Skin epidermis (tissue), 12 donors: ENCODE results near the gene PDE4B.
"Not testable (repeated sequence)": the region's sequence is repeated elsewhere in the genome, so short reads cannot be mapped to it uniquely, and the experiment has no call there.

Experiments
- H3K27ac ChIP-seq, 21 experiments: fragments of 200-600 bp; sonication (generic) in 11 of 21; one replicate each; pipeline ENCODE4 v1.5.0; 2020; ENCODE audit warnings: mild to moderate bottlenecking in 3 of 21, inconsistent platforms in 2 of 21, moderate library complexity in 2 of 21
- H3K4me3 ChIP-seq, 7 experiments: fragments of 200-600 bp; sonication (generic) in 2 of 7; one replicate each; pipeline ENCODE4 v1.5.0; 2020; ENCODE audit warnings: inconsistent platforms in 2 of 7, mild to moderate bottlenecking in 2 of 7, moderate library complexity in 1 of 7

The PDE4B gene

GRCh38 chr1:65872301-65872700 is 79.6 kb downstream of the PDE4B start:
- Histone ChIP-seq H3K27ac (no peak overlapping the region), H3K4me3 (no peak overlapping the region)

- not testable (repeated sequence) for H3K4me3 ChIP-seq
Measured at GRCh38 chr1:65878342-65878741, 85.6 kb downstream of the PDE4B start.

DNA sequence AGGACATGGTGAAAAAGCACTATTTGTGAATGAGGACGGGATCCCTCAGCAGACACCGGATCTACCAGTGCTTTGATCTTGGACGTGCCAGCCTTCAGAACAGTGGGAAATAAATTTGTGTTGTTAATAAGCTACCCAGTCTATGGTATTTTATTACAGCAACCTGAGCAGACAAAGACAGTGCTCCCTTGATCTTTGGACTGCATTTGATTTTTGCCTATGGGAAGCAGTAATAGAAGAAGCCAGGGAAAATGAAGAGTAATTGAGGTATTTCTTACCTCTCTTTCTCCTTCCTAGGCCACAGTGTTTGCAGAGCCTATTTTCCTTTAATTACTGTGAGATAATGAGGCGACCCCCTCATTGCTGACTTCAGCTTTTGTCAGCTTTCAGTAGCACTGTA is 87.9 kb downstream of the PDE4B start:
- H3K4me3 ChIP-seq, result no peak overlapping the region
- H3K27ac ChIP-seq, result no peak overlapping the region

More at GRCh38 chr1:65878342-65878741, 85.6 kb downstream of the PDE4B start:
- H3K27ac ChIP-seq, result not testable (repeated sequence)

GRCh38 chr1:65881067-65881594 is 88.4 kb downstream of the PDE4B start:
- Histone ChIP-seq H3K4me3 (no peak overlapping the region), H3K27ac (no peak overlapping the region)

GRCh38 chr1:65882076-65882475 is 89.4 kb downstream of the PDE4B start:
- no peak overlapping the region for H3K27ac ChIP-seq
- H3K4me3 ChIP-seq, result no peak overlapping the region

DNA sequence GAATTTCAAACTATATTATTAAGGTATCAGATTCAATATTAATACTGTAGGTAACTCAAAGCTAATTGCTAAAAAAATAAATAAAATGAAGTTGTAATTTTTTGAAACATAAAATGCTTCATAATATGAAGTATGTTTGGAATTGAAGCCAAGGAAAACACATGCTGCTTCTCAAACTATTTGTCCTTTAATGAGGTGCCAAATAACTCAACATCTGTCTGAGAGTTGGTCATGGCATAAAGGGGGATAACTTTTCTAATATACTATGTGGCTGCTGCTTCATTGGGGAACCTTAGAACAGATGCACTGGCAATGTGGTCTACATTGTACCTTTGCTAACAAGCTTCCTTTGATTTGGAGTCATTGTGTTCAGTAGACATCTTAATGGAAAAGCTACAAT is 96.7 kb downstream of the PDE4B start:
- H3K27ac ChIP-seq, result no peak overlapping the region

DNA sequence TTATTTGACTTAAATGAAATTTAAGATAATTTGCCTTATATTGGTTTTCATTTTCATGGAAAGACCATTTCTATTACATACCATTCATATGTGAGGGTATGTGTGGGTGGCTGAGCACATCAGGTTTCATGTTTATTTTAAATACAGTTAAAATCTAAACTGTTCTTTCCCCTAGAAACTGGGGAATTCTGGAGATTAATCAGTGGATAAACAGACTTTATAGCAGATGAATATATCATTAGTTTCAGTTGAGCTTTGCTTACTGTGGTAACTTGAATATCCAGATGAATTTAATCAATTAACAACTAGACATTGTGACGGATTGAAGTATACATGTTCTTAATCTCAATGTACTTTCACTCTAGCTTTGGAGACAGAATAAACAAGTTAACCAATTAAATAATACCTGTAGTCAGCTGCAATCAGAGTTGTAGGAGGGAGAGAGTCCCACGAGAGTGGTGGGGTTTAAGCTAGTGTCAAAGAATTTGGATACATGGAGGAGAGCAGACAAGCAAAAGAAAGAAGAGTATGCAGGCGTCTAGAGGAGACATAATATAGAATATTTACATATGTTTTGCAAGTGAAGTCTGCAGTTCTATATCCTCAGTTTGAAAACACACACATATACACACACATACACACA is 97.6 kb downstream of the PDE4B start:
- Histone ChIP-seq H3K27ac (no peak overlapping the region), H3K4me3 (no peak overlapping the region)

More for the DNA sequence above, 96.7 kb downstream of the PDE4B start:
- no peak overlapping the region for H3K4me3 ChIP-seq

DNA sequence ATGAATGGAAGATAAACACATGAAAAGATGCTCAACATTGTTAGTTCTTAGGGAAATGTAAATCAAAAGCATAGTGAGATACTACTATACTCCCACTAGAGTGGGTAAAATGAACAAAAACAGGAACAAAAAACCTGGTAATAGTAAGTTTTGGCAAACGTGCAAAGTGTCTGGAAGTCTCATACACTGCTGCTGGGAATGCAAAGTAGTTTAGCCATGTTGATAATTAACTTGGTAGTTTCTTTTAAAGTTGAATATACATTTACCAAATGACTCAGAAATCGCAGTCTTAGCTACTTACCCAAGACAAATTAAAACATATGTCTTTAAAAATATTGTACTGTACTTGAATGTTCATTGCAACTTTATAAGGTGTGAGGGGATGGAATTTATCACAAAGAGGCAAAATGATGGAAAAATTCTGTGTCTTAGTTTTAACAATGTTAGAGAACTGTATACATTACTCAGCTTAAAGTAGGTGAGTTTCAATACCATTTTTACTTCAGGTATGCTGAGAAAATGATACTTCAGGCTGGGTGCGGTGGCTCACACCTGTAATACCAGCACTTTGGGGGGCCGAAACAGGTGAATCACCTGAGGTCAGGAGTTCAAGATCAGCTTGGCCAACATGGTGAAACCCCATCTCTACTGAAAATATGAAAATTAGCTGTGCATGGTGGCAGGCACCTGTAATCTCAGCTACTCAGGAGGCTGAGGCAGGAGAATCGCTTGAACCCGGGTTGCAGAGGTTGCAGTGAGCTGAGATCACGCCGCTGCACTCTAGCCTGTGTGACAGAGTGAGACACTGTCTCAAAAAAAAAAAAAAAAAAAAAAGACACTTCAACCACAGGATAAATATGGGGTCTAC is 102.3 kb downstream of the PDE4B start:
- Histone ChIP-seq H3K27ac (no peak overlapping the region), H3K4me3 (no peak overlapping the region)

GRCh38 chr1:65896721-65897120 is 104.0 kb downstream of the PDE4B start:
- H3K4me3 ChIP-seq, result no peak overlapping the region

GRCh38 chr1:65897485-65897884 is 104.8 kb downstream of the PDE4B start:
- H3K27ac ChIP-seq, result no peak overlapping the region
- H3K4me3 ChIP-seq, result no peak overlapping the region

More at GRCh38 chr1:65896721-65897120, 104.0 kb downstream of the PDE4B start:
- no peak overlapping the region for H3K27ac ChIP-seq

- no peak overlapping the region for H3K4me3 ChIP-seq
- no peak overlapping the region for H3K27ac ChIP-seq
Measured at GRCh38 chr1:65904681-65905083, 112.0 kb downstream of the PDE4B start.

- H3K27ac ChIP-seq, result no peak overlapping the region
Measured at GRCh38 chr1:65910432-65910831, 117.7 kb downstream of the PDE4B start.

DNA sequence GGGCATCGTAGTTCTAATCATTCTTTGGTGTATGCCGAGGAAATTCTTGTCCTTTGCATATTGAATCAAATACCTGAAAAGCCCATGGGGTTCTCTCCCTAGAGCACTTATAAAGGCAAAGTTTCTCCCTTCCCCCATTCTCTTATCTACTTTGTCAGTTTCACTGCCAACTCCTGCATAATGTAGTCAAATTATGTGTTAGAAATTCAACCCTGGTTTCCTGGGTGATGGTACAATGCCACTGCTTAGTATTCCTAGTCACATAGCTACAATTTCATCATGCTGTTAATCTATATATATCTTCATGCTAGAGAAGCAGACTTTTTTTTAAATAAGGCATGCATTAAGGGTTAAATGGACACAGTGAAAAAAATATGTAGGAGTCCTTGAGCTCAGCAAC is 119.0 kb downstream of the PDE4B start:
- no peak overlapping the region for H3K4me3 ChIP-seq
- H3K27ac ChIP-seq, result no peak overlapping the region

More at GRCh38 chr1:65910432-65910831, 117.7 kb downstream of the PDE4B start:
- no peak overlapping the region for H3K4me3 ChIP-seq

DNA sequence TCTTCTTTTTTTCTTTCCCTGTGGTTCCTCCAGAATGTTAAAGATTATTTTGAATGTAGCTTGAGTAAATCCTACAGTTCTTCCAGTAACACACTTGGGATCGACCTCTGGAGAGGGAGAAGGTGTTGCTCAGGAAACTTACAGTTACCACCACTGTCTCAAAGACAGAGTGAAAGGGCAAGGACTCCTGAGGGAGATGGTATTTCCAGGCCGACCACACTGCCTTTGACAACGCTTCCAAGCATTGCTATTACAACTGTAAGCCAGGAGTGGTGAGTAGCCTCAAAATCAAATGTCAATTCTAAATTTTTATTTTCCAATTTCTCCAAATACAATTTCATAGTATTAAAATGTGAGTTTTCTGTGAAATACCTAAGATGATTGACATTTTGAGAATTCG is 125.9 kb downstream of the PDE4B start:
- no peak overlapping the region for H3K27ac ChIP-seq
- H3K4me3 ChIP-seq, result no peak overlapping the region

GRCh38 chr1:65921446-65921845 is 128.8 kb downstream of the PDE4B start:
- H3K4me3 ChIP-seq, result no peak overlapping the region
- no peak overlapping the region for H3K27ac ChIP-seq

- Histone ChIP-seq H3K27ac (no peak overlapping the region), H3K4me3 (no peak overlapping the region)
Measured at GRCh38 chr1:65924471-65924870, 131.8 kb downstream of the PDE4B start.

DNA sequence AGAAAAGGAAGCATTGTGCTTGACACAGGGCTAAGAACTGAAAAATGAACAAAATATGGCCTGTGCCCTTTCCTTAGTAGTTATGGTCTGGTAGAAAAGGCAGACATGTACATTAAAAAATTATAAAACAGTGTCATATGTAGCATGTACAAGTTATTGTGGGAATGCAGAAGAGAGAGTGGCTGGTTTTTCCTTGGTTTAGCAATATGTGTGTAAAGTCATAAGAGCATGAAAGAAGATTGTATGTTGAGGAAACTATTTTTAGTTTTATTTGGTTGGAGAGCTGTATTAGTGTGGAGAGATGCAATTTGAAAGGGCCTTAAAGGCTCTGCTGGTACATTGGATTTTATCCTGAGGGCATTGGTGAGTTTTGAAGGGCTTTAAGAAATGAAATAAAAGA is 145.8 kb downstream of the PDE4B start:
- H3K27ac ChIP-seq, result no peak overlapping the region
- no peak overlapping the region for H3K4me3 ChIP-seq

DNA sequence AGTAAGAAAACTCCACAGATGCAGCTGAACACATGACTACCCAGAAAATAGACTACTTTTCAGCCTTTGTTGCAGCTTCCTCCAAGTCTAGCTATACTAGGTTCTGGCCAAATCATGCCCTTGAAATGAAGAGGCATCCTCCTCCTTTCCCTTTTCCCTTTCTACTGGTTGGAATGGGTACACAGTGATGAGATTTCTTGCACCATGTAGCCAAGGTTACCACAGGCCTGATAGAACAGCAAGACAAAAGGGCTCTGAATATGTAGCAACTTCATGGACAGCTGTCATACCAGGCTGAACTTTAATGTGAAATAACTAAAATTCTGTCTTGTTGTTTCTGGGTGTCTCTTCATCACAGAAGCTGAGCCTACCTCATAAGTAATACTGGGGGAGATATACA is 146.5 kb downstream of the PDE4B start:
- Histone ChIP-seq H3K4me3 (no peak overlapping the region), H3K27ac (no peak overlapping the region)

GRCh38 chr1:65939636-65940035 is 146.9 kb downstream of the PDE4B start:
- H3K27ac ChIP-seq, result no peak overlapping the region
- no peak overlapping the region for H3K4me3 ChIP-seq

- H3K27ac ChIP-seq, result no peak overlapping the region
- H3K4me3 ChIP-seq, result no peak overlapping the region
Measured at GRCh38 chr1:65940126-65940525, 147.4 kb downstream of the PDE4B start.

- Histone ChIP-seq H3K27ac (no peak overlapping the region), H3K4me3 (no peak overlapping the region)
Measured at GRCh38 chr1:65942476-65942875, 149.8 kb downstream of the PDE4B start.
